Esophagus (tissue), 2 donors: ENCODE data around the gene BSDC1. TPM values are rescaled to one million over a fixed set of nuclear protein-coding genes. Genes with fewer than 3 reads are reported as not detected.

Experiments used
- H3K27ac ChIP-seq, 2 donors: one replicate each; pipeline ENCODE4 v1.5.1; 2013; ENCODE audit warnings: low read depth in 2 of 2, mild to moderate bottlenecking in 2 of 2, inconsistent platforms in 1 of 2, low read length in 1 of 2, moderate library complexity in 1 of 2
- H3K27me3 ChIP-seq, 2 donors: one replicate each; pipeline ENCODE4 v1.6.1; 2013; ENCODE audit warnings: low read length in 2 of 2, control low read depth in 1 of 2, mild to moderate bottlenecking in 1 of 2; ENCODE audit not compliant: insufficient read depth in 2 of 2, control insufficient read depth in 1 of 2
- H3K36me3 ChIP-seq, 2 donors: one replicate each; pipeline ENCODE4 v1.6.1; 2013; ENCODE audit warnings: low read length in 1 of 2; ENCODE audit not compliant: control insufficient read depth in 2 of 2, insufficient read depth in 2 of 2
- H3K4me1 ChIP-seq, 2 donors: one replicate each; pipeline ENCODE4 v1.6.1; 2013; ENCODE audit warnings: low read length in 1 of 2; ENCODE audit not compliant: control insufficient read depth in 2 of 2, insufficient read depth in 2 of 2
- H3K4me3 ChIP-seq, 2 donors: one replicate each; pipeline ENCODE4 v1.5.1; 2013; ENCODE audit warnings: low read length in 2 of 2, mild to moderate bottlenecking in 2 of 2, low read depth in 1 of 2, moderate library complexity in 1 of 2
- H3K9me3 ChIP-seq, 2 donors: one replicate each; pipeline ENCODE4 v1.6.1; 2013; ENCODE audit warnings: mild to moderate bottlenecking in 2 of 2, low read depth in 1 of 2, low read length in 1 of 2, moderate library complexity in 1 of 2; ENCODE audit not compliant: control insufficient read depth in 2 of 2, insufficient read depth in 1 of 2
- WGBS, 2 donors: extraction: QIAGEN DNeasy Blood & Tissue Kit; methylation state at CpG; one replicate each; pipeline ENCODE4 v1.1.7; 2013; 5-methylcytosine and 5-hydroxymethylcytosine counted together
- polyA plus RNA-seq, 2 donors: library from polyadenylated mRNA; stranded (reverse); fragments of 200-250 nt; gene quantifications; one replicate each; pipeline ENCODE4 v1.2.3, GENCODE V29; 2013
- donor health status: healthy with polysubstance abuse.
- donor health status: Bipolar disorder and iron deficiency.

Gene BSDC1
- polyA plus RNA-seq, 2 donors = 24.1 to 26.9 TPM

DNA sequence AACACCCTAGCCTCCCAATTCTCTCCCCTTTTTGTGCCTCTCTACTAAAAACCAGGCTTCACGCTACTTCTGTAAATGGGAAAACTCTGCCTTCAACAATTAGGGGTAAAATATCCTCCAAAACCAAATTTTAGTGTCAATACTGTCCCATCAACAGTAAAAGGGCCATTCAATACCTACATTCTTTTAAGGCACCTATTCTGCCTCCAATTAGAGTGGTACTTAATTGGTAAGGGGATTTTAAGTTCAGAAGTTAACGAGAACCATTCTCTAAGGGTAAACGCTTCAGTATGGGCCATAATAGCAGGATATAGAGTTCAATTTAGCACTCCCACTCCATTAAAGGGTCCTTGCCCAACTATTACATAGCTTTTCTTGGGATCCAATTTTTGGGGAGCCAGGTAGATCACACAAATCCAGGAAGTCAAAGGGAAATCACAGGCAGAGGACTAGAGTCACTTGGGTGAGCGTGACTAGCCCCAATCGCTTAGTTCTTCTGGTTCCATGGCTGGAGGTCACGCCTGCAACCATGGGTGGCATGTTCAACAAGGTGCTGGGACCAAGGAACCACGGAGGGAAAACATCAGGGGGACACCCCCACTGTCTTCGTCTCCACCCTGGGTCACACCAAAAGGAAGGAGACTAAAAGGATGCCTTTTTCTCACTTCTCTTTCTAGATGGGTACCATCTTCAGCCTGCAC is 20.1 kb upstream of the BSDC1 start:
- 81 to 82% methylated on average over 8 of the region's 8 CpGs for WGBS, 2 donors
- H3K27me3 ChIP-seq = no peaks in the 10 kb centered on the region

GRCh38 chr1:32413507-32414185 is 19.4 kb upstream of the BSDC1 start:
- H3K36me3 ChIP-seq = no peaks in the 10 kb centered on the region
- no peak overlapping the region for H3K4me3 ChIP-seq
- H3K9me3 ChIP-seq = peaks cover 0 to 2% of the 10 kb centered on the region in 2 donors
- no peak overlapping the region for H3K27ac ChIP-seq
- H3K27me3 ChIP-seq = no peaks in the 10 kb centered on the region
- WGBS, 2 donors = 51 to 54% methylated on average over 10 of the region's 10 CpGs
- no peaks in the 10 kb centered on the region for H3K4me1 ChIP-seq

More for the DNA sequence above, 20.1 kb upstream of the BSDC1 start:
- Histone ChIP-seq H3K9me3 (peaks cover 0 to 2% of the 10 kb centered on the region in 2 donors), H3K4me3 (no peak overlapping the region), H3K36me3 (no peaks in the 10 kb centered on the region), H3K27ac (no peak overlapping the region), H3K4me1 (no peaks in the 10 kb centered on the region)

DNA sequence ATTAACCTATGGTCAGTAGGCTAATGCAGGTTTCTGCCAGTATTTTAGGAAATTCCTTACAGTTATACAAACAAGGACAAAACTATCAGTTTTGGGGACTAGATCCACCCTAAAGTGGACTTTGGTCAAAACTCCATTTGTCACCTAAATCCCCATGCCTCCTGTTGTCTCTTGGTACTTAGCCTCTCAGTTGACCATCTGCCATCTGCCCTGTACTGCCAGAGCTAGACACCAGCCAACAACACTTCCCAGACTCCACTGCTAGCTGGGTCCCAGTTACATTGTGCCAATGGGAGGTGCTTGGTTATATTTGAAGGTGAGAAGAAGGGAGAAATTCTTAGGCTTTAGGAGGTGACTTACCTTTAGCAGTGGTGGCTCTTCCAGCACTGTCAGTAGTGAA is 17.0 kb upstream of the BSDC1 start:
- peaks cover 0 to 2% of the 10 kb centered on the region in 2 donors for H3K9me3 ChIP-seq
- H3K4me3 ChIP-seq = no peak overlapping the region
- no peaks in the 10 kb centered on the region for H3K4me1 ChIP-seq
- no peaks in the 10 kb centered on the region for H3K27me3 ChIP-seq
- H3K27ac ChIP-seq = no peak overlapping the region
- H3K36me3 ChIP-seq = no peaks in the 10 kb centered on the region

DNA sequence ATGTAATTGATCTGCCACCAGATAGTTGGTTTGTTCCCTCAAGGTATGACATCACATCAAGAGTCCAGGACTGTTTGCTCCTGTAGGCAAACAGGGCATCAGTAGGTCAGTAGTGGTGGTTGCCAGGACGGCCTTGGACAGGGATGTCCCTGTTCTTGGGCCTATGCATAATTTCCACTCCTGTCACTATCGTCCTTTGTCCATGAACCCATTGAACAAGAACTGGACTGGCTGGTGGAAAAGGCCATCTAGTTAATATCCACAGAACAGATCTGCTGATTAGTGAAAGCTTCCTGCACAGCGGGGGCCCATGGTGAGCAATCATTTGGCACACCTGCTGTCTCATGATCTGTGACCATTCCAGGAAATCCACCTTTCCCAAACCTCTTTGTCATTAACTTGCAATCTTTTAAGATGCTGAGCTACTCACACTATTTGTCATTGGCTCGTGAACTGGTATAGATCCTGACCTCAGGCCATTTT is 12.4 kb upstream of the BSDC1 start:
- Histone ChIP-seq H3K27me3 (no peaks in the 10 kb centered on the region), H3K9me3 (no peaks in the 10 kb centered on the region), H3K27ac (no peak overlapping the region), H3K4me1 (no peaks in the 10 kb centered on the region), H3K4me3 (no peak overlapping the region), H3K36me3 (no peaks in the 10 kb centered on the region)
- WGBS, 2 donors = 78 to 81% methylated on average over 4 of the region's 4 CpGs

GRCh38 chr1:32405672-32406467 is 11.6 kb upstream of the BSDC1 start:
- Histone ChIP-seq H3K27me3 (no peaks in the 10 kb centered on the region), H3K9me3 (no peaks in the 10 kb centered on the region), H3K4me3 (no peak overlapping the region), H3K36me3 (no peaks in the 10 kb centered on the region), H3K4me1 (no peaks in the 10 kb centered on the region), H3K27ac (no peak overlapping the region)
- 77 to 89% methylated on average over 4 of the region's 4 CpGs for WGBS, 2 donors

GRCh38 chr1:32404946-32405345 is 10.7 kb upstream of the BSDC1 start:
- H3K4me1 ChIP-seq = no peaks in the 10 kb centered on the region
- no peak overlapping the region for H3K4me3 ChIP-seq
- 39 to 45% methylated on average over 2 of the region's 2 CpGs for WGBS, 2 donors
- H3K9me3 ChIP-seq = no peaks in the 10 kb centered on the region
- H3K27me3 ChIP-seq = no peaks in the 10 kb centered on the region
- no peaks in the 10 kb centered on the region for H3K36me3 ChIP-seq
- H3K27ac ChIP-seq = no peak overlapping the region

DNA sequence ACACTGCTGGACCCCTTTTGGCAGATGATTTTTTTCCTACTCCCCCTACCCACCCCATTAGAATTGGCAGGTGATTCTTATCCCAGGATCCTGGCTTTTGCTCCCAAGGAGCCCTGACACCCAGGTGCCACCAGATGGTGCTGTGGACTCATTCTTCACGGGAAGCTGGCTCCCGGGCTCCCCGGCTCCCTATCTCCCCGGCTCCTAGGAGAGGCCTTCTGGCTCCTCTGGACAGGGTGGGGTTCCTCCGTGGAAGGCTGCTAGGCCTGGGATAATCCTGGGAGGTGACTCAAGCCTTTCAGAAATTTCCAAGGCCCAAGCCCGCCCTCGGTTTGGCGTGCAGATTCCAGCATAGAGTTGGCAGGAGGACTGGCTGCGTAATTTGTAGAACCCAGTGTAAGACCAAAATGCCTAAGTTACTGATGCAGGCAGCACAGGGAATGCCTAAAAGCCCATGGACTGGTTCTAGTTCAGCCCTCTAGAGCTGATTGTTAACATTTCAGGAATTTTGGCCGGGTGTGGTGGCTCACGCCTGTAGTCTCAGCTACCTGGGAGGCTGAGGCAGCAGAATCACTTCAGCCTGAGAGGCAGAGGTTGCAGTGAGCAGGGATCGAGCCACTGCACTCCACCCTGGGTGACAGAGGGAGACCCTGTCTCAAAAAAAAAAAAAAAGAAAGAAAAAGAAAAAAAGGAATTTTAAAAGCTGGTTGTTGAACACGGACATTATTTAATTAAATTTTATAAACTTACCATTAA is 6.8 kb upstream of the BSDC1 start:
- Histone ChIP-seq H3K27me3 (no peaks in the 10 kb centered on the region), H3K4me1 (no peaks in the 10 kb centered on the region), H3K27ac (peak overlapping the region; percentile 11 to 52), H3K36me3 (no peaks in the 10 kb centered on the region), H3K9me3 (no peaks in the 10 kb centered on the region), H3K4me3 (no peak overlapping the region)
- WGBS, 2 donors = 30 to 32% methylated on average over 13 of the region's 13 CpGs

- Histone ChIP-seq H3K27ac (no peak overlapping the region), H3K4me1 (no peaks in the 10 kb centered on the region), H3K36me3 (no peaks in the 10 kb centered on the region), H3K4me3 (no peak overlapping the region), H3K9me3 (no peaks in the 10 kb centered on the region), H3K27me3 (no peaks in the 10 kb centered on the region)
- 76 to 81% methylated on average over 4 of the region's 4 CpGs for whole genome bisulfite sequencing, 2 donors
Measured at GRCh38 chr1:32399843-32400242, 5.6 kb upstream of the BSDC1 start.

DNA sequence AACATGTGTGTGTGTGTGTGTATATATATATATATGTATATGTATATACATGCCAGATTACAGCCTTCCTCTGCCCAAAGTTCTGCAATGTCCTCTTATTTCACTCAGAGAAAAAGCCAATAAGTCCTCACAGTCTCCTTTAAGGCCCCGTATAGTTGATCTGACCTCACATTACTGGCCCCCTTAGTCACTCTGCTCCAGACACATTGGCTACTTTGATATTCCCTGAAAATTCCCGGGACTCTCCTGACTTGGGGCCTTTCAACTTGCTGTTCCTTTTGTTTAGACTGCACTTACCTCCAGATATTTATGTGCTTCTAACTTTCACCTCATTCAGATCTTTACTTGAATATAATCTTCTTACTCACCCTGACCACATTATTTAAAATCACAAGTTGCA is 4.2 kb upstream of the BSDC1 start:
- H3K4me1 ChIP-seq = peaks cover 0 to under 1% of the 10 kb centered on the region in 2 donors
- no peaks in the 10 kb centered on the region for H3K9me3 ChIP-seq
- H3K27me3 ChIP-seq = no peaks in the 10 kb centered on the region
- H3K27ac ChIP-seq = no peak overlapping the region
- no peaks in the 10 kb centered on the region for H3K36me3 ChIP-seq
- WGBS, 2 donors = 68 to 70% methylated on average over 2 of the region's 2 CpGs
- H3K4me3 ChIP-seq = no peak overlapping the region
